ENCODE measurements around the gene MS4A8.
"Not testable (repeated sequence)": the region's sequence is repeated elsewhere in the genome, so short reads cannot be mapped to it uniquely, and the experiment has no call there.

MS4A8 gene

DNA sequence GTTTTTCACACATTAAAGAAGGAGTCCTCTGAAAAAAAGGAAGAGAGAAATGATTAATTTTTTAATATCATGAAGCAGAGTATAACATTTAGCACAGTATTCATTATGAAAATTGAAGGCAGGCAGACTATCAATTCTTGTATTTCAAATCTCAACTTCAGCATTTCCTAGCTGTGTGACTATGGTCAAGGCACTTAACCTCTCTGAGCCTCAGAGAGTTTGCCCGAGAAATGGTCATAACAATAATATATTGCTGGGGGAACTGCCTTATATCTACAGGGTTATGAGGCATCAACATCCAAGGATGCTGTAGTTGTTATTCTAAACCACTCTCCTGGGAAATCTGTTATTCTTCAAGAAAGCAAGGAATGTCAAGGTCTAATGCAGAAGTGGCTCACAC, 26.2 kb downstream of the MS4A8 start:
- no peak for DNase-seq (ENCODE audit: low read depth)

DNA sequence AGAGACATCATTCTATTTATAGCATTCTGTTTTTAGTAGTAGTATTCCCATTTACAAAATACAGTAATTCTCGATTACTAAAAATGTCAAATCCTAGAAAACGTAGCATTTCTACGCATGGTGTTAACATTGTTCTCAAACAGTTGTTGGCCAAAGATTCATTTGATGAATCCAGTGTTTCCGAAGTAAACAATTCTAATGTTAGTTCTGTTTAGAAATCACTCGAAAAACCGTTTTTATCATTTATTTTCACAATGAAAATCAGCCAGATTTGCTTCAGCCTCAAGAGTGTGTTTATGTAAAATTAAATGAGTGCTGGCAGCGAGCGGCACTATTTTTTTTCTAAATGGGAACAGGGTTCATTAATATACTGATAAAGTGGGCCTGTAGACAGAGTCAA, 32.2 kb downstream of the MS4A8 start:
- no peak for DNase-seq (ENCODE audit: low read depth)

DNA sequence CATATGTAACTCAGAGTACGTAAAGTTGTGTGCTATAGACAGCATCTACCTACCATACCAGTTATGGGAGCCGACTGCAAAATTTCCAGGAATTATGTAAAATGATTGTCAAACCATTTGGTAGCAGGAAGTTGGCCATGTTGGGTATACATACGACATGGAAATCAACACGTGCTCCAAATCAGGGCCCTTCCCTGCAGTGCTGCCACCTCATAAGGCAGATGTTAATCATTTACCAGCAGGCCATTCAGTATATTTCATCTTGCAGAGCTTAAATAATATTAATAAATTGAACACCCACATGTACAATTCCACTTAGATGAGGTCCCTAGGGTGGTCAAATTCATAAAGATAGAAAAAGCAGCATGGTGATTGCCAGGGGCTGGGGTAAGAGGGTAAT, 34.9 kb downstream of the MS4A8 start:
- no peak for DNase-seq (ENCODE audit: low read depth)

DNA sequence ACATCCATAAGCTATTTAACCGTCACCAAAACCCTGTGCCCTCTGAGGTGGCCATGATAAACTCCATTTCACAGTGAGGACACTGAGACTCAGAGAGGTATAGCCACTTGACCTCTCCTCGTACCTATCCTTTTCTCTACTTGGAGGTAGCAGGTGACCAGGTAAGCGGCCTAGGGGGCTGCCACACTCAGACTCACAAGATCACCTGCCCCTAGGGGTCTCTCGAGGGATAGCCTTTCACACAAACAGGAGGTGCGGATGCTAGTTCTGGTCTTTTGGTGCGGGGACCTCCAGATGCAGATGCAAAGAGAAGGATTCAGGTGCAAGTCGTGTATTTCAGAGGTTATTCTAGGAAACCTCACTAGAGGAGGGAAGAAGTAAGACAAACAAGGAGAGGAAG, 39.7 kb downstream of the MS4A8 start:
- DNase-seq (ENCODE audit: low read depth), result no peak

DNA sequence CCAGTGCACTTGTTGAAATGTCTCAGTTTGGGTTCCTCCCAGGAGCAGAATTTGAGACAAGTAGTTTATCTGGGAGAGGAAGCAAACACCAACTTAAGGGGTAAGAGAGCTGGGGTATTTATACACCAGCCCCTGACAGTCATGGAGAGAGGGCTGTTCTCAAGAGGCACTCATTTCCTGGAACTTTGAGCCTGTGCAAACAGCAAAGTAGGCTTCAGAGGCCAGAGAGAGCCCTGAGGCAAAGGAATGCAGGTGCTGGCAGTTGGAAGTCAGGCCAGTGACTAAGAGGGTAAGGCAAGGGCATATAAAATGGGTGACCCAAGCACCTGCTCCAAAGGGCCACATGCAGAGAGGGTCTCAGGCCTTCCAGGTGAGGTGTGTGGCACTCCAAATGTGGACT, 41.2 kb downstream of the MS4A8 start:
- DNase-seq (ENCODE audit: low read depth), result no peak

DNA sequence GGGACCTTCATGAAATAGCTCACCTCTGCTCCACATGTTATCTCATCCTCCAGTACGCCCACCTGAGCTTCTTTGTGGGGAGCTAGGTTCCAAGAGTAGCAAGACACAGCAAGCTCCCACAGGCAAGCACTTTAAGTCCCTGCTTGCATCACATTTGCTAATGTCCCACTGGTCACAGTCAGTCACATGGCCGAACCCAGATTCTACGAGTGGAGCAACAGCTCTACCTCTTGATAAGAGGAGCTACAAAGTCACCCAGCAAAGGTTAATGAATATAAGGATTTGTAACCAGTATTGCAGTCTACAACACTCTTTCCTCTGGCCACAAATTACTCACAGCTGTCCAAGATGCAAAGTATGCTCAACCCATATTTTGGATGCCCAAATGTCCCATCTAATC, 42.0 kb downstream of the MS4A8 start:
- DNase-seq (ENCODE audit: low read depth), result no peak

DNA sequence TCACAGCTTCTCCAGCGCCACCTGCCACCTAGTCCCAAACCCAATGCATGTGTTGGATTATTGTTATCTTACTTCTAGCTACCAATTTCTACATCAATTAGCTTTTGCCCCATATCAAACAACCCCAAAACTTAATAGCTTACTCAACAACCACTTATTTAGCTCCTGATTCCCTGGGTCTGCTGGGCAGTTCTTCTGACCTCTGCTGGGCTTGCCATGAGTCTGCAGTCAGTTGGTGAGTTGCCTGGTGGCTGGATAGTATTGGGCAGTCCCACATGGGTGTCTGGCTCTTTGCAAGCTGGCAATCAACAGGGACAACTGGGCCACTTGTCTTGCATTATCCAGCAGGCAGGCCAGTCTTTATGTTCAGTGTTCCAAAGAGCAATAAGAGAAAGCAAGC, 43.6 kb downstream of the MS4A8 start:
- DNase-seq (ENCODE audit: low read depth), result no peak

DNA sequence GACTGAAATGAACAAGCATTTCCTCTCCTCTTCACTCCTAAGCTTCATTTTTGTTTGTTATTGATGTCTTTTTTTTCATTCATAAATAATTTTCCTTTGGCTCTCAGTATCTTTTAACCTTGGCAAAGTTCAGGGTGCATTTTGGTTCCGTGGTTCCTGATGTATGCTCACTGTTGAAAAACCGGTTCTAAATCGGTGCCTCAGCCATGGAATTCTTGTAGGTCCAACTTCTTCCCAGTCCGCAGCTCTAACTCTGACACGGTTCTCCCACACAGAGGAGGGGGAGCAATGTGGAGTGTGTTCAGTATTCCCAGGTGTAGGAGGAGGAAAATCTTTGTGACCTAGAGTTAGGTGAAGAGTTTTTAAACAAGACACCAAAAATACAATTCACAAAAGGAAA, 44.7 kb downstream of the MS4A8 start:
- DNase-seq (ENCODE audit: low read depth), result no peak

DNA sequence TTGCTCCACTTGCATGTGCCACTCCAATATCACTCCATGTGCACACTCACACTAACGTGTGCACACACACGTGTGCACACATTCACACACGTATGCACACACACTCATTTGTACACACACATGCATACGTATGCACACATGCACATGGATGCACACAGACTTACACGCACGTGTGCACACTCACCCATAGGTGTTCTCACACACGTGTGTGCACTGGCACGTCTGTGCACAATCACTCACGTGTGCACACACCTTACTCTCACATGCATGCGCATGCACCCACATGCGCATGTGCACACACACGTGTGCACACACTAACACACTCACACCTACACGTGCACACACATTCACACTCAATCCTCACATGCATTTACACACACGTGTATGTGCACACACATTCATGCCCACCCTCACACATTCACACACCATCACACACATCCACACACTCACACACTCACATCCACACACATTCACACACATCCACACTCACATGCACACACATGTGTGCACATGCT, 48.0 kb downstream of the MS4A8 start:
- DNase-seq (ENCODE audit: low read depth), result no peak

DNA sequence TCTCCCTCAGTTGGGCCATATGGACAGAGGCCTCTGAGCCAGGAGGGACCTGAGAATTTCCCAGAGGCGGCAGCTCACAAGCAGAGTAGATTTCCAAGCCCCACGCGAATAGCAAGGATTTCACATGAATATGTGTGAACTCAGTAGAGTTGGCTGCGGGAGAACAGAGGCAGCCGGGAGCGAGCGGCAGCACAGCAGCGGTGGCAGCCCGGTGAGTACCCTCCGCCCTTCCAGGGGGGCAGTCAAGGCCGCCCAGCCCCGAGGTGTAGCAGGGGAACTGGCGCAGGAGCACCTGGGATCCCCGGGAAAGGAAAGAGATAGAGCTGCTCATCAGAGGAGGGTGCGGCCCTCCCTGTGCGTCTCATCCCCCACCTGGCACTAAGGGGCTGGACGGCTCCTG, 48.8 kb downstream of the MS4A8 start:
- DNase-seq (ENCODE audit: low read depth), result no peak

DNA sequence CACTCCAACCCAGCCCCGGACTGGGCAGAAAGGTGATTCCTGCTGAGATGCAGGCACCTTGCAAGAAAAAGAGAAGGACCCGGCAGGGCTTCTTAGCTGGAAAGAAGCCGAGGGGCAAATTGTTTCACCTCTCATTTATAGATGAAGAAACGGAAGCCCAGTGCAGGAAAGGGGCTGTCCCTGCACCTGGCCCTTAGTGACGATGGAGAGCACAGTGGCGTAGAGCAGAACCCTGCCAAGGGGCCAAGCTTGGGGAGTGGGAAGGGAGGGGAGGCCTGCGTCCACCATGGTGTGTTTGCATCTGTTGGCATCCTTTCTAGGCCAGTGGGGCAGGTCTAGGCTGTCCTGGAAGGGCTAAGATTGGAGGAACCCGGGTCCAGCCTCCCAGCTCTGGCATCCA, 49.4 kb downstream of the MS4A8 start:
- DNase-seq (ENCODE audit: low read depth), result no peak

DNA sequence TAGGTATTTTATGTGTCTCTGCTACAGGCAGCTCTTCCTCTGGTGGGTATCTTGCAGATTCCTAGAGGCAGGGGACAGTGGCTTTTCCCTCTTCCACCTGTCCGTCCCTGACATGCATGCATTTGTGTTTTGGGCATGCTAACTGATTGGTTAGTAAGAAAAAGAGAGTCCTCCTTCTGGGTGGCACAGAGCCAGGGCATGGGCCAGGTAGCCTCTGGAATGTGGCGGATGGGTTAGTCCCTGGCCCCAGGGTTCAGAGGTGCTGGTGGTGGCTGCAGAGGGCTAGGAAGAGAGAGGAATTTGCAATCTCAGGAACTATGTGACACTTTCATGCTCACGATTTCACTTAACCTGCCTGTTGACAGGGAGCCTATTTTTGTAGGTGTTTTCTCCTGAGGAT, 51.5 kb downstream of the MS4A8 start:
- no peak for DNase-seq (ENCODE audit: low read depth)

DNA sequence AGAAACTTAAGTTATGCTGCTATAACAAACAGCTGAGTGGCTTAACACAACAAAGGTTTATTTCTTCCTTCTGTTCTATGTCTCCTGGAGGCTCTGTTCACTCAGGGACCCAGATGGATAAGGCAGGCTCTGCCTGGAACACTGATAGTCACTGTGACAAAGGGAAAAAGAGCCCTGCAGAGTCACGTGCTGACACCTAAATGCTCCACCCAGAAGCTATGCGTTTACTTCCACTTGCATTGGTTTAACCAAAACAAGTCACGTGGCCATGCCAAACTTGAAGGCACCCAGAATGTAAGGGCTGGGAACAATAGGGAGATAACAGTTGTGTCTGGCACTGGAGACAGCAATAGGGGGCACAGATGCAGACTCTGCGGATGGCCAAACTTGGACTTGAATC, 53.9 kb downstream of the MS4A8 start:
- DNase-seq (ENCODE audit: low read depth), result no peak

DNA sequence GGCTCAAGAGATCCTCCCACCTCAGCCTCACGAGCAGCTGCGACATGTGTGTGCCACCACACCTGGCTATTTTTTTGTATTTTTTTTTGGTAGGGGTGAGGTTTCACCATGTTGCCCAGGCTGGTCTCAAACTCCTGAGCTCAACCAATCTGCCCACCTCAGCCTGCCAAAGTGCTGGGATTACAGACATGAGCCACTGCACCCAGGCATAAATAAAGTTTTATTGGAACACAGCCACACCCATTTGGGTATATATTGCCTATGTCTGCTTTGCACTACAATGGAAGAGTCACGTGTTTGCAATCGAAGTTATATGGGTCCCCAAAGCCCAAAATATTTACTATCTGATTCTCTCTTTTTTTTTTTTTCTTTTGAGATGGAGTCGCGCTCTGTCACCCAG, 55.5 kb downstream of the MS4A8 start:
- DNase-seq (ENCODE audit: low read depth), result no peak

DNA sequence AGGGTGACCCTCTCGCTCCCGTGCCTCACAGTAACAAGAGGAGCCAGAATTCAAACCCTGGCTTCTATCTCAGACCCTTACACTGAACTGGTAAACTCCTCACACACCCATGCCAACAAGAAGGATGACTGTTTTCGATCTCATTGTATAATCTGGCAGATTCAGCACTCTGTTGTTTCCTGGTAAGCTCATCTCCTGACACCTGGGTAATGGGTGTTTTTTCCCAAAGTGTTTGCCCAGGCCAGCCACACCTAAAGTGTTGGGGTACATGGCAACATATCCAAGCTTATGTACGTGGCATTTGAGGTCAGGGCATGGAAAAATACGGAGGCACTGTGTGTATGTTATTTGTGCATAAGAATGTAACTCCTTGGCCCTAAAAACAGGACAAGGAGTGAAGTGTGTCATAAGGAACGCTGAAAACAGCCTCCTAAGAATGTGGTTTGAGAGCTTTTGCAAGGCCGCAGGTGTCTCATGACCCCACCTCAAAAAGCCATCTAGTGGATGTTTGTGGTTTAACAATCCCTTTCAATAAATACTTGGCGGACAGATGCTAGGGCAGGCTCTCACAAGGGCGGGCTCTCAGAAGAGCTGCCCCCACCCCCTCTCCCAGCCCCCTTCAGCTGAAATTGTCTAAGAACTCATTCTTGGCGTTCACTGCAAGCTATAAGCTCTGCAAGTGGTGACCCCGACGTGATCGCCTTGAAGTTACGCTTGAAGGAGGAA, 57.1 kb downstream of the MS4A8 start, which contains the start of gene MS4A15:
Gene MS4A15 (plus strand): TSS at position 561 of the 726 bp plus-strand sequence. CDS start 6,867 bp downstream, outside the sequence.
- no peak for DNase-seq (ENCODE audit: low read depth)

DNA sequence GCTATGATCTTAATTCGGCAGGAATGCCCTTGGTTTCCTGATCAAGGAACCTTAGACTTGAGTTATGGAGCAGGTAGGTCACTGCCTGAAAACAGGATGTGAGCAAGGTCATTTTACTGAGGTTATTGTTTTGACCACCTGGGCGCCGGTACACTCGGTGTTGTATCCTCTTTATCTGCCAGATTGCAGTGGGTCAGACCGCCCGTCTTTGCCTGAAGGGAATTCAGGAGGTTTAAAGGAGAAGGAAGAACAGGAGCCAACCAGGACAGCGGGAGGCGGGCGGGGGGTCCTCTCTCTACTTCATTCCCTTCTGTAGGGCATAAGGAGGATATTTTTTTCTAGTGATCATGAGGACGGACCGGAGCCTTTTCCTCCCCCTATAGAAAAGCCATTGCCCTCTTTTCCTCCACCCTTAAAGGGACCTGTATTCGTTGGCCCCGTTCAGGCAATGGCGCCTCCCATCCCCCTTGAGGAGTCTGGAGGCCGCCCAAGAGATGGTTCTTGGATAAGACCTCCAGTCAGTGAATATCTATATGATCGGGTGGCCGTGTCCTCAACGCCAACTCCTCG, 57.9 kb downstream of the MS4A8 start:
- no peak for DNase-seq (ENCODE audit: low read depth)

DNA sequence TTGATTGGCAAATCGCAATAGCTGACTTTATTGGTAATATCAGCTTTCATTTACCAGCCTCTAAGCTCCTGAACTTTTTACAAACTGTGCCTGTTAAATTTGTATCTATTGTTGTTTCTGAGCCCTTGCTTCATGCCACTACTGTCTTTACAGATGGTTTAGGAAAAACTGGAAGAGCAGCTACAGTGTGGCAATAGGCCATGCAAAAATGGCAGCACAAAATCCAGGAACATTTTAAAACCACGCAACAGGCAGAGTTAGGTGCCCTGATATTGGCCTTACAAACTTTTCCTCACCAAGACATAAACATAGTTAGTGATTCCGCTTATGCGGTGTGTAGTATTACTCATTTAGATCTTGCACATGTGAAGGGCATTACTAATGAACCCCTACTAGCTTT, 59.3 kb downstream of the MS4A8 start:
- not testable (repeated sequence) for DNase-seq (ENCODE audit: low read depth)

DNA sequence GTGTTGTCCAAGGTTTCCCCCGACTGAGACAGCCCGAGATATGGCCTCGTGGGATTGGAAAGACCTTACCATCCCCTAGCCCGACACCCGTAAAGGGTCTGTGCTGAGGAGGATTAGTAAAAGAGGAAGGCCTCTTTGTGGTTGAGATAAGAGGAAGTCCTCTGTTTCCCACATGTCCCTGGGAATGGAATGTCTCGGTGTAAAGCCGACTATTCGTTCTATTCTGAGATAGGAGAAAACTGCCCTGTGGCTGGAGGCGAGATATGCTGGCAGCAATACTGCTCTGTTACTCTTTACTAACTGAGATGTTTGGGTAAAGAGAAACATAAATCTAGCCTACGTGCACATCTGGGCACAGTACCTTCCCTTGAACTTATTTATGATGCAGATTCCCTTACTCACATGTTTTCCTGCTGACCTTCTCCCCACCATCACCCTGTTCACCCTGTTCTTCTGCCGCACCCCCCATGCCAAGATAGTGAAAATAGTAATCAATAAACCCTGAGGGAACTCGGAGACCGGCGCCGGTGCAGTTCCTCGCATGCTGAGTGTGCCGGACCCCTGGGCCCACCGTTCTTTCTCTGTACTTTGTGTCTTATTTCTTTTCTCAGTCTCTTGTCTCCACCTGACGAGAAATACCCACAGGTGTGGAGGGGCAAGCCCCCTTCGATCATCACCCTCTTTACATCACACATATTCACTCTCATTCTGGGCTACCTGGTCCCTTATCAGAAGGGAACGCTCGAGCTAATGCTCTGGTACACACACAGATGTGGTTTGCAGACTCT, 60.2 kb downstream of the MS4A8 start:
- not testable (repeated sequence) for DNase-seq (ENCODE audit: low read depth)

DNA sequence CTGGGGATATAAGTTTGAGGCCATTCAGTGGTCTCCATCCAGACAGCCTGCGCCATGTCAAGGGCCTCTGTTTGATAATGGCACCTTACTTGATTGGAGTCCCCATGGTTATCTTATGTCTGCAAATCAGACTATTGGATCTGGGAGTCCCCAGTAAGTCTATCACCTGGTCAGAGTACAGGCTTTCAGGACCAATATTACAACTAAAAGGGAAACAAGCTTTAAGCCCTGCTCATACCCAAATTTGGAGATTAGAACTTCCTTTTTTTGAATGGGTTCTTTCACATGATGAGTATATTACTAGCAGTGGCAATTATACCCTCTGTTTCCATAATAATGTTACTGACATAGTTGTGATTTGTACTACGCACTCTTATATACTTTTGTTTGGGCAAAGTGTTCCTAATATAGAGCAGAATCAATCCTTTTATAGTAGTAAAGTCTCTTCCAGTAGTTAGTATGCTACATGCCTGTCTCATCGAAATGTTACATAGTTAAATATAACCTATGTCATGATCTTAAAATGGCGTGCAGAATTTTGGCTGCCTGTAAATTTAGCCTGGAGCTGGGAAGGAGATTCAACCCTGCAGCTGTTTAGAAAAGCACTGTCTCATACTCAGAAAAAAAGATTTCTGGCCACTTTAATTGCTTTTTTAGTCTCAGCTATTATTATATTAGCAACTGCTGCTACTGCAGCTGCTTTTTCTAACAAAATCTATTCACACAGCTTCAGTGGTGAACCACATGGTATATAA, 62.2 kb downstream of the MS4A8 start:
- DNase-seq (ENCODE audit: low read depth), result no peak

DNA sequence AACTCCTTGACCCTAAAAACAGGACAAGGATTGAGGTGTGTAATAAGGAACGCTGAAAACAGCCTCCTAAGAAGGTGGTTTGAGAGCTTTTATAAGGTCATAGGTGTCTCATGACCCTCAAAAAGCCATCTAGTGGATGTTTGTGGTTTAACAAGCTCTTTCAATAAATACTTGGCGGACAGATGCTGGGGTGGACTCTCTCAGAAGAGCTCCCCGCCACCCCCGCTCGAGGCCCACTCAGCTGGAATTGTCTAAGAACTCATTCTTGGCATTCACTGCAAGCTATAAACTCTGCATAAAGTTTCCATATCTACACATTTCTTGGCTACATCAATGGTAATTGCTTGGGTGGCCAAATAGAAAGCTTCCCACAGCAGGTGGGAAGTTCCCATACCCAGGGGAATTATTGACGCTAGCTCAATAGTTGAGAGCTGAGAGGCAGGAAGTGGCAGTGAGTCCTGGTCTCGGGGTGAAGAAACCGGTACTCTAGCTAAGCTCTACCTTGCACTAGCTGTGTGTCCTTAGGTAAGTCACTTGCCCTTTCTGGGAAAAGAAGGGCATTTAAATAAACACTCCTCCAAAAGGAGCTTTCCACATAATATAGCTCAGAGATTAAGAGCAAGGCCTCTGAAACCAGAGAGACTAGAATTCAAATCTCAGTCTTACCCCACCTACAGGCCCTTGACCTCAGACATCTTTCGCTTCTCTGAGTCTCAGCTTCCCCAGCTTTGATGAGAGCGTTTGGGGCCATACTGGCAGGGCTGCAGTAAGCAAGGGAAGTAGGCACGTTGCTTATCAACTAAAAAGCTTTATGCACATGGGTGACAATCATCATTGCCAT, 63.7 kb downstream of the MS4A8 start:
- DNase-seq (ENCODE audit: low read depth), result no peak

DNA sequence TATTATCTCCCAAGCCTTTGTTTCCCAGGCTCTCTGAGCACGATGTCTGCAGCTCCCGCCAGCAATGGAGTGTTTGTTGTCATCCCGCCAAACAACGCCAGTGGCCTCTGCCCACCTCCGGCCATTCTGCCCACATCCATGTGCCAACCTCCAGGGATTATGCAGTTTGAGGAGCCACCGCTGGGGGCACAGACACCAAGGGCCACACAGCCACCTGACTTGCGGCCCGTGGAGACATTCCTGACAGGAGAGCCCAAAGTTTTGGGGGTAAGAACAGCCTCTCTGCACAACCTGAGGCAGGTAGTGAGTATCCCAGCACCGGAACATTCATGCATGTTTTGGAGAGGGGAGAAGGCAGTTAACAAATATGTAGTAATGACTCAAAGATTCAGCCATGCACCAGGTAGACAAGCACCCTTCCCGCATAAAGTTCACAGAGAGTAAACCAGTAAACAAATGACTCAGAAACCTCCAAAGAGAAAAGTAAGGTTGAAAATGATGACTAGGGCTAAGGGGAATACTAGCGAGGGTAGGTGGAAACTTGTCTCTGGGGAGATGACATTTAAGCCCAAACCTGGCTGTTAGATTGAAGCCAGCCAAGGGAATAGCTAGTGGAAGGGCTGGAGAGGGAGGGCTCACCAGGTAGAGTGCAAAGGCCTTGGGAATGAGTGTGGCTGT, 64.4 kb downstream of the MS4A8 start:
- DNase-seq (ENCODE audit: low read depth), result no peak
